Neural cell (in vitro differentiated cells): Measurements from ENCODE around the gene BFSP2.

Source experiments
- CTCF ChIP-seq: fragments of 450-650 bp; IDR thresholded peaks from 2 replicates; pipeline ENCODE4 v1.5.1; 2014; ENCODE audit warnings: antibody characterized with exemption, mild to moderate bottlenecking, moderate library complexity; ENCODE audit not compliant: poor library complexity, severe bottlenecking
- EP300 ChIP-seq: fragments of 450-650 bp; conservative IDR thresholded peaks from 2 replicates; pipeline ENCODE4 v1.6.1; 2014; ENCODE audit warnings: antibody characterized with exemption, mild to moderate bottlenecking, moderate library complexity; ENCODE audit not compliant: poor library complexity, severe bottlenecking
- EZH2 ChIP-seq: fragments of 200-600, 300-800 bp; shearing (Covaris generic), sonication (generic); IDR thresholded peaks from 2 replicates; pipeline ENCODE4 v1.6.1; 2014; ENCODE audit warnings: antibody characterized with exemption, low read length, borderline replicate concordance, mild to moderate bottlenecking; ENCODE audit not compliant: insufficient read depth, poor library complexity, severe bottlenecking
- MXI1 ChIP-seq: fragments of 450-650 bp; conservative IDR thresholded peaks from 2 replicates; pipeline ENCODE4 v1.6.1; 2014; ENCODE audit warnings: antibody characterized with exemption, mild to moderate bottlenecking; ENCODE audit not compliant: poor library complexity, severe bottlenecking
- POLR2AphosphoS5 ChIP-seq: IDR thresholded peaks from 2 replicates; pipeline ENCODE4 v1.6.1; 2012
- RAD21 ChIP-seq: fragments of 450-650 bp; conservative IDR thresholded peaks from 2 replicates; pipeline ENCODE4 v1.6.1; 2014; ENCODE audit warnings: antibody characterized with exemption, mild to moderate bottlenecking, moderate library complexity
- REST ChIP-seq: IDR thresholded peaks from 2 replicates; pipeline ENCODE4 v1.6.1; 2012; ENCODE audit warnings: borderline replicate concordance
- SMC3 ChIP-seq: fragments of 450-650 bp; conservative IDR thresholded peaks from 2 replicates; pipeline ENCODE4 v1.6.1; 2014; ENCODE audit warnings: antibody characterized with exemption, mild to moderate bottlenecking, moderate library complexity; ENCODE audit not compliant: poor library complexity
- TAF1 ChIP-seq: IDR thresholded peaks from 2 replicates; pipeline ENCODE4 v1.6.1; 2012; ENCODE audit warnings: low read depth

GRCh38 chr3:133412183-133413132 lies 12.6 kb downstream of the BFSP2 start:
- TF ChIP-seq CTCF: no peak
- TF ChIP-seq REST: no peak
- no peak for TF ChIP-seq EP300
- TF ChIP-seq EZH2: no peak
- no peak for TF ChIP-seq TAF1
- TF ChIP-seq RAD21: no peak
- TF ChIP-seq POLR2AphosphoS5: no peak
- no peak for TF ChIP-seq SMC3
- TF ChIP-seq MXI1: no peak
